HepG2 (cell line): ENCODE data around the gene SIN3A. TPM values are rescaled to one million over a fixed set of nuclear protein-coding genes. Genes with fewer than 3 reads are reported as not detected.
A peak's percentile ranks its signal among the peaks of the same experiment; 100 is the strongest.

Experiments
- AGO2 ChIP-seq: fragments of 200-400 bp; formaldehyde crosslinking; optimal IDR thresholded peaks from 2 replicates; pipeline ENCODE3; 2017; ENCODE audit warnings: mild to moderate bottlenecking, low read depth, low read length, moderate library complexity
- CERS6 ChIP-seq: sonication (generic); formaldehyde crosslinking; IDR thresholded peaks from 2 replicates; pipeline ENCODE4 v1.5.0; 2020; ENCODE audit warnings: missing genetic modification reagents
- GABPB1 ChIP-seq: IDR thresholded peaks from 2 replicates; pipeline ENCODE4 v1.6.1; 2016; ENCODE audit warnings: mild to moderate bottlenecking, missing genetic modification reagents, moderate library complexity, missing compliant biosample characterization
- HIC2 ChIP-seq: sonication (generic); formaldehyde crosslinking; IDR thresholded peaks from 2 replicates; pipeline ENCODE4 v1.9.0; 2022; ENCODE audit warnings: low read depth, missing genetic modification reagents
- JUNB ChIP-seq: sonication (generic); formaldehyde crosslinking; IDR thresholded peaks from 2 replicates; pipeline ENCODE4 v1.8.0; 2022; ENCODE audit warnings: missing genetic modification reagents, mild to moderate bottlenecking, borderline replicate concordance
- NR2F6 ChIP-seq, 2 experiments: IDR thresholded peaks; 2 replicates each; pipeline ENCODE4 v1.6.1; 2016; ENCODE audit warnings: antibody characterized with exemption in 1 of 2, mild to moderate bottlenecking in 1 of 2
- RNF2 ChIP-seq: fragments of 450-650 bp; conservative IDR thresholded peaks from 2 replicates; pipeline ENCODE4 v1.6.1; 2016; ENCODE audit warnings: low read depth
- STAT6 ChIP-seq: sonication (generic); formaldehyde crosslinking; IDR thresholded peaks from 2 replicates; pipeline ENCODE4 v1.4.0; 2020; ENCODE audit warnings: missing genetic modification reagents, mild to moderate bottlenecking, borderline replicate concordance
- TRAFD1 ChIP-seq: sonication (generic); formaldehyde crosslinking; IDR thresholded peaks from 2 replicates; pipeline ENCODE4 v1.5.1; 2020; ENCODE audit warnings: missing genetic modification reagents, mild to moderate bottlenecking, borderline replicate concordance
- ZBED4 ChIP-seq: sonication (generic); formaldehyde crosslinking; IDR thresholded peaks from 2 replicates; pipeline ENCODE4 v1.4.0; 2020; ENCODE audit warnings: missing genetic modification reagents, borderline replicate concordance
- ZNF224 ChIP-seq: sonication (generic); formaldehyde crosslinking; IDR thresholded peaks from 2 replicates; pipeline ENCODE4 v1.5.0; 2020; ENCODE audit warnings: mild to moderate bottlenecking, missing genetic modification reagents
- ZNF446 ChIP-seq: sonication (generic); formaldehyde crosslinking; IDR thresholded peaks from 2 replicates; pipeline ENCODE4 v1.5.0; 2020; ENCODE audit warnings: mild to moderate bottlenecking, missing genetic modification reagents
- ZNF607 ChIP-seq: sonication (generic); formaldehyde crosslinking; IDR thresholded peaks from 2 replicates; pipeline ENCODE4 v1.5.1; 2020; ENCODE audit warnings: missing genetic modification reagents, mild to moderate bottlenecking, borderline replicate concordance
- ZNF749 ChIP-seq: sonication (generic); formaldehyde crosslinking; IDR thresholded peaks from 2 replicates; pipeline ENCODE4 v1.8.0; 2022; ENCODE audit warnings: mild to moderate bottlenecking, missing genetic modification reagents, moderate library complexity, borderline replicate concordance
- ZNF776 ChIP-seq: sonication (generic); formaldehyde crosslinking; IDR thresholded peaks from 2 replicates; pipeline ENCODE4 v1.4.0; 2020; ENCODE audit warnings: mild to moderate bottlenecking, missing genetic modification reagents
- ZNF788 ChIP-seq: sonication (generic); formaldehyde crosslinking; IDR thresholded peaks from 2 replicates; pipeline ENCODE4 v1.5.0; 2020; ENCODE audit warnings: mild to moderate bottlenecking, missing genetic modification reagents, borderline replicate concordance
- polyA plus RNA-seq, 8 experiments: library from polyadenylated mRNA; depleted of rRNA in 3 of 8; stranded (reverse) in 7 of 8; unstranded in 1 of 8; fragments of >200 nt; fragmentation: Illumina TruSeq in 4 of 8; extraction: Trizol in 4 of 8; gene quantifications; 2 replicates each; pipeline versions ENCODE4 v1.2.1 to v1.2.3, GENCODE V29; 2011 to 2016; ENCODE audit warnings: low read depth in 4 of 8, missing spikeins in 1 of 8, mixed read lengths in 1 of 8; ENCODE audit not compliant: insufficient read depth in 1 of 8
- total RNA-seq, 5 experiments: library from RNA; depleted of rRNA; stranded (reverse); fragments of >200 nt; fragmentation: Illumina TruSeq; extraction: Trizol; gene quantifications; 2 replicates each; pipeline ENCODE4 v1.2.3, GENCODE V29; 2016; ENCODE audit warnings: low read depth in 1 of 5

Gene SIN3A
- total and polyA plus RNA-seq, 2 of the 13 experiments (the other 11 are each of a cell fraction or from before 2014, with no cell fraction given) = 16.1 to 28.1 TPM

GRCh38 chr15:75453703-75454470, 2.4 kb upstream of the SIN3A start (continued):
- TF ChIP-seq GABPB1 (CRISPR knock-in tag) (peak; percentile 95), NR2F6 (IDR thresholded peaks at IDR 0.05) (no peak), NR2F6 (CRISPR knock-in tag; IDR thresholded peaks at IDR 0.05) (peak; percentile 46; the same call in 1 of the 2 replicates), RNF2 (peak; percentile 75), ZBED4 (CRISPR knock-in tag) (peak; percentile 43; the same call in 1 of the 2 replicates), CERS6 (no peak), ZNF788 (peak; percentile 80; the same call in 1 of the 2 replicates), ZNF749 (CRISPR knock-in tag) (peak; percentile 79), HIC2 (CRISPR knock-in tag) (peak; percentile 55; the same call in 1 of the 2 replicates), JUNB (no peak), ZNF446 (CRISPR knock-in tag) (no peak), TRAFD1 (CRISPR knock-in tag) (no peak), AGO2 (peak; percentile 67), ZNF607 (0 out of 2 replicates have a peak, but pooled peaks have one; percentile 54), ZNF776 (CRISPR knock-in tag) (no peak), STAT6 (CRISPR knock-in tag) (no peak), ZNF224 (CRISPR knock-in tag) (peak; percentile 22; the same call in 1 of the 2 replicates)
